ENCODE results near the gene OGFR.

GRCh38 chr20:62807444-62808210 lies 3.0 kb downstream of the OGFR start:
- TF ChIP-seq POLR2A (IDR thresholded peaks at IDR 0.05) (no peak), CTCF (IDR thresholded peaks at IDR 0.05) (no peak)

All from Peyer's patch (tissue), 4 donors.